ENCODE data around the gene WSB2.

- no peak for TF ChIP-seq SRF (IDR thresholded peaks at IDR 0.05; ENCODE audit: low read depth in 2 of 2, low read length in 2 of 2)
- TF ChIP-seq PRDM15 (CRISPR knock-in tag; IDR thresholded peaks at IDR 0.05) = no peak
- TF ChIP-seq POLR2AphosphoS5 (IDR thresholded peaks at IDR 0.05; ENCODE audit: low read length) = no peak
- TF ChIP-seq BRCA1 (IDR thresholded peaks at IDR 0.05; ENCODE audit: low read depth, low read length) = no peak
- no peak for TF ChIP-seq SUPT20H (IDR thresholded peaks at IDR 0.05; ENCODE audit: borderline replicate concordance, control insufficient read depth, low read depth, low read length)
- TF ChIP-seq, protein P1, sequence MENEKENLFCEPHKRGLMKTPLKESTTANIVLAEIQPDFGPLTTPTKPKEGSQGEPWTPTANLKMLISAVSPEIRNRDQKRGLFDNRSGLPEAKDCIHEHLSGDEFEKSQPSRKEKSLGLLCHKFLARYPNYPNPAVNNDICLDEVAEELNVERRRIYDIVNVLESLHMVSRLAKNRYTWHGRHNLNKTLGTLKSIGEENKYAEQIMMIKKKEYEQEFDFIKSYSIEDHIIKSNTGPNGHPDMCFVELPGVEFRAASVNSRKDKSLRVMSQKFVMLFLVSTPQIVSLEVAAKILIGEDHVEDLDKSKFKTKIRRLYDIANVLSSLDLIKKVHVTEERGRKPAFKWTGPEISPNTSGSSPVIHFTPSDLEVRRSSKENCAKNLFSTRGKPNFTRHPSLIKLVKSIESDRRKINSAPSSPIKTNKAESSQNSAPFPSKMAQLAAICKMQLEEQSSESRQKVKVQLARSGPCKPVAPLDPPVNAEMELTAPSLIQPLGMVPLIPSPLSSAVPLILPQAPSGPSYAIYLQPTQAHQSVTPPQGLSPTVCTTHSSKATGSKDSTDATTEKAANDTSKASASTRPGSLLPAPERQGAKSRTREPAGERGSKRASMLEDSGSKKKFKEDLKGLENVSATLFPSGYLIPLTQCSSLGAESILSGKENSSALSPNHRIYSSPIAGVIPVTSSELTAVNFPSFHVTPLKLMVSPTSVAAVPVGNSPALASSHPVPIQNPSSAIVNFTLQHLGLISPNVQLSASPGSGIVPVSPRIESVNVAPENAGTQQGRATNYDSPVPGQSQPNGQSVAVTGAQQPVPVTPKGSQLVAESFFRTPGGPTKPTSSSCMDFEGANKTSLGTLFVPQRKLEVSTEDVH (IDR thresholded peaks at IDR 0.05; ENCODE audit: low read depth, partially characterized antibody) = no peak
- no peak for TF ChIP-seq TCF12 (IDR thresholded peaks at IDR 0.05; ENCODE audit: low read depth, low read length)
- TF ChIP-seq CTCF (IDR thresholded peaks at IDR 0.05 in 2 of 3, conservative IDR thresholded peaks at IDR 0.05 in 1 of 3; ENCODE audit: control insufficient read depth in 2 of 3, extremely low read depth in 1 of 3, insufficient read depth in 1 of 3, low read depth in 3 of 3, low read length in 3 of 3) = no peak
- no peak for TF ChIP-seq EGR1 (IDR thresholded peaks at IDR 0.05; ENCODE audit: borderline replicate concordance in 1 of 2, low read depth in 2 of 2, low read length in 2 of 2)
- TF ChIP-seq JUND (IDR thresholded peaks at IDR 0.05; ENCODE audit: low read depth, low read length) = no peak
These were observed 28.8 kb downstream of the WSB2 start for GRCh38 chr12:118032188-118032587.
